Activated B cell treated with CpG ODN at 0.5 μM for 24 hours (primary cell): ENCODE results near the gene PACRG. TPM values are rescaled to one million over a fixed set of nuclear protein-coding genes. Genes with fewer than 3 reads are reported as not detected.

Source experiments
- ATAC-seq: fragments of 200-7000 bp; cut with Tn5 transposase; one replicate; pipeline ENCODE4 v1.10.0; 2021; ENCODE audit warnings: low read depth, mild to moderate bottlenecking, moderate library complexity
- CTCF ChIA-PET: fragments of 350-600 bp; sonication (Branson Sonifier 250); formaldehyde crosslinking; loops from one replicate; lab custom pipeline; 2021; ENCODE audit warnings: antibody characterized with exemption; lab: Charles Lee
- POLR2A ChIA-PET: fragments of 350-600 bp; sonication (Branson Sonifier 250); formaldehyde crosslinking; loops from one replicate; lab custom pipeline; 2021; ENCODE audit warnings: antibody characterized with exemption; lab: Charles Lee
- DNase-seq: peaks from one replicate; pipeline ENCODE4 v3.0.0; 2022
- H3K27ac Mint-ChIP-seq: one replicate; pipeline ENCODE4 v1.8.0; 2020; ENCODE audit warnings: mixed read lengths
- H3K27me3 Mint-ChIP-seq: one replicate; pipeline ENCODE4 v1.8.0; 2021; ENCODE audit warnings: mixed read lengths
- H3K36me3 Mint-ChIP-seq: one replicate; pipeline ENCODE4 v1.8.0; 2021; ENCODE audit warnings: low read depth, mixed read lengths
- H3K4me1 Mint-ChIP-seq: one replicate; pipeline ENCODE4 v1.8.0; 2021; ENCODE audit warnings: mixed read lengths
- H3K4me3 Mint-ChIP-seq: one replicate; pipeline ENCODE4 v1.8.0; 2020; ENCODE audit warnings: mild to moderate bottlenecking, mixed read lengths
- H3K9me3 Mint-ChIP-seq: one replicate; pipeline ENCODE4 v1.8.0; 2020; ENCODE audit warnings: mixed read lengths
- CTCF ChIP-seq: fragments of 200-600 bp; IDR thresholded peaks from one replicate; pipeline ENCODE4 v1.8.0; 2022; ENCODE audit warnings: antibody characterized with exemption, mild to moderate bottlenecking
- intact Hi-C: fragments of 100-400 bp; cut with micrococcal nuclease; formaldehyde crosslinking; loops from one replicate; pipeline ENCODE4 v1.15.1; 2024
- total RNA-seq: library from RNA; stranded (reverse); gene quantifications from 2 replicates; pipeline ENCODE4 v1.2.3, GENCODE V29; 2022

PACRG gene
- total RNA-seq, 1 donor from 2014 or later, result not detected

GRCh38 chr6:163231356-163232014 lies 503.7 kb downstream of the PACRG start:
- H3K9me3 Mint-ChIP-seq, result no peaks in the 10 kb centered on the region
- ChIA-PET POLR2A (no interaction called here), CTCF (no interaction called here)
- intact Hi-C loops, result no loop called here
- DNase-seq (no peak), ATAC-seq (no peak)
- no peak overlapping the region for H3K27ac Mint-ChIP-seq
- H3K4me1 Mint-ChIP-seq, result no peaks in the 10 kb centered on the region
- peaks cover 4% of the 10 kb centered on the region for H3K27me3 Mint-ChIP-seq
- no peak overlapping the region for H3K4me3 Mint-ChIP-seq
- TF ChIP-seq CTCF, result no peak
- H3K36me3 Mint-ChIP-seq, result no peaks in the 10 kb centered on the region

GRCh38 chr6:163232015-163232523 lies 504.3 kb downstream of the PACRG start:
- ATAC-seq (no peak), DNase-seq (no peak)
- Mint-ChIP-seq H3K27me3 (peaks cover 4% of the 10 kb centered on the region), H3K9me3 (no peaks in the 10 kb centered on the region), H3K36me3 (no peaks in the 10 kb centered on the region), H3K27ac (no peak overlapping the region), H3K4me1 (no peaks in the 10 kb centered on the region), H3K4me3 (no peak overlapping the region)
- ChIA-PET POLR2A (no interaction called here), CTCF (no interaction called here)
- TF ChIP-seq CTCF, result no peak
- intact Hi-C loops, result no loop called here

- no peak for TF ChIP-seq CTCF
- ChIA-PET POLR2A (no interaction called here), CTCF (no interaction called here)
- no peak overlapping the region for H3K27ac Mint-ChIP-seq
- DNase-seq, result no peak
- intact Hi-C loops, result no loop called here
- H3K4me3 Mint-ChIP-seq, result no peak overlapping the region
- ATAC-seq, result no peak
- H3K27me3 Mint-ChIP-seq, result peaks cover 4% of the 10 kb centered on the region
- no peaks in the 10 kb centered on the region for H3K4me1 Mint-ChIP-seq
- no peaks in the 10 kb centered on the region for H3K36me3 Mint-ChIP-seq
- no peaks in the 10 kb centered on the region for H3K9me3 Mint-ChIP-seq
These were observed 504.9 kb downstream of the PACRG start for GRCh38 chr6:163232649-163233048.

- peaks cover 2% of the 10 kb centered on the region for H3K27me3 Mint-ChIP-seq
- ATAC-seq, result no peak
- intact Hi-C loops, result no loop called here
These were observed 509.3 kb downstream of the PACRG start for GRCh38 chr6:163237110-163237509.

More at GRCh38 chr6:163237110-163237509, 509.3 kb downstream of the PACRG start:
- no peaks in the 10 kb centered on the region for H3K9me3 Mint-ChIP-seq
- DNase-seq, result no peak
- no peak for TF ChIP-seq CTCF
- H3K36me3 Mint-ChIP-seq, result no peaks in the 10 kb centered on the region
- H3K4me1 Mint-ChIP-seq, result no peaks in the 10 kb centered on the region
- ChIA-PET POLR2A (no interaction called here), CTCF (no interaction called here)
- H3K27ac Mint-ChIP-seq, result no peak overlapping the region
- no peak overlapping the region for H3K4me3 Mint-ChIP-seq
